ENCODE results near the gene OR5H14.
"Not testable (repeated sequence)": the region's sequence is repeated elsewhere in the genome, so short reads cannot be mapped to it uniquely, and the experiment has no call there.

Gene OR5H14

GRCh38 chr3:98147179-98147578 lies at the start of gene OR5H14:
Gene OR5H14 (plus strand): TSS chr3:98147479. CDS start chr3:98149386, 1,907 bp downstream.
- no peak for DNase-seq (ENCODE audit: extremely low read depth in 1 of 2, low read depth in 1 of 2)

GRCh38 chr3:98099848-98100247 lies 47.4 kb upstream of the OR5H14 start:
- no peak for DNase-seq (ENCODE audit: extremely low read depth in 1 of 2, low read depth in 1 of 2)

- no peak for DNase-seq (ENCODE audit: extremely low read depth in 1 of 2, low read depth in 1 of 2)
Observed at GRCh38 chr3:98108162-98108561, 39.1 kb upstream of the OR5H14 start.

GRCh38 chr3:98109807-98110549 lies 37.3 kb upstream of the OR5H14 start:
- DNase-seq (ENCODE audit: extremely low read depth in 1 of 2, low read depth in 1 of 2): no peak

GRCh38 chr3:98110550-98110908 lies 36.8 kb upstream of the OR5H14 start:
- no peak for DNase-seq (ENCODE audit: extremely low read depth in 1 of 2, low read depth in 1 of 2)

GRCh38 chr3:98114264-98114663 lies 33.0 kb upstream of the OR5H14 start:
- no peak for DNase-seq (ENCODE audit: extremely low read depth in 1 of 2, low read depth in 1 of 2)

GRCh38 chr3:98115717-98116116 lies 31.6 kb upstream of the OR5H14 start:
- no peak for DNase-seq (ENCODE audit: extremely low read depth in 1 of 2, low read depth in 1 of 2)

- no peak for DNase-seq (ENCODE audit: extremely low read depth in 1 of 2, low read depth in 1 of 2)
Observed at GRCh38 chr3:98130421-98130820, 16.9 kb upstream of the OR5H14 start, which contains the start of gene OR5H1. Gene OR5H1 (plus strand): TSS chr3:98130721. CDS start chr3:98132698, 1,977 bp downstream.

GRCh38 chr3:98136631-98137030 lies 10.6 kb upstream of the OR5H14 start:
- DNase-seq (ENCODE audit: extremely low read depth in 1 of 2, low read depth in 1 of 2): no peak

- DNase-seq (ENCODE audit: extremely low read depth in 1 of 2, low read depth in 1 of 2): not testable (repeated sequence)
Observed at GRCh38 chr3:98137826-98138557, 9.3 kb upstream of the OR5H14 start.

- DNase-seq (ENCODE audit: extremely low read depth in 1 of 2, low read depth in 1 of 2): no peak
Observed at GRCh38 chr3:98140531-98140930, 6.7 kb upstream of the OR5H14 start.

GRCh38 chr3:98148751-98149150 lies 1.5 kb downstream of the OR5H14 start:
- no peak for DNase-seq (ENCODE audit: extremely low read depth in 1 of 2, low read depth in 1 of 2)

- not testable (repeated sequence) for DNase-seq (ENCODE audit: extremely low read depth in 1 of 2, low read depth in 1 of 2)
Observed at GRCh38 chr3:98149456-98149855, 2.2 kb downstream of the OR5H14 start.

- DNase-seq (ENCODE audit: extremely low read depth in 1 of 2, low read depth in 1 of 2): no peak
Observed at GRCh38 chr3:98151241-98151640, 4.0 kb downstream of the OR5H14 start.

GRCh38 chr3:98166396-98166795 lies 19.1 kb downstream of the OR5H14 start, which contains the start of gene OR5H15:
Gene OR5H15 (plus strand): TSS chr3:98166696. CDS start chr3:98168700, 2,004 bp downstream.
- DNase-seq (ENCODE audit: extremely low read depth in 1 of 2, low read depth in 1 of 2): no peak

- no peak for DNase-seq (ENCODE audit: extremely low read depth in 1 of 2, low read depth in 1 of 2)
Observed at GRCh38 chr3:98171071-98171470, 23.8 kb downstream of the OR5H14 start.

- no peak for DNase-seq (ENCODE audit: extremely low read depth in 1 of 2, low read depth in 1 of 2)
Observed at GRCh38 chr3:98172621-98173020, 25.3 kb downstream of the OR5H14 start.

GRCh38 chr3:98180319-98180890 lies 33.1 kb downstream of the OR5H14 start:
- no peak for DNase-seq (ENCODE audit: extremely low read depth in 1 of 2, low read depth in 1 of 2)

GRCh38 chr3:98182196-98182595 lies 34.9 kb downstream of the OR5H14 start:
- no peak for DNase-seq (ENCODE audit: extremely low read depth in 1 of 2, low read depth in 1 of 2)

- DNase-seq (ENCODE audit: extremely low read depth in 1 of 2, low read depth in 1 of 2): no peak
Observed at GRCh38 chr3:98185180-98185579, 37.9 kb downstream of the OR5H14 start.

GRCh38 chr3:98188545-98188944 lies 41.3 kb downstream of the OR5H14 start:
- no peak for DNase-seq (ENCODE audit: extremely low read depth in 1 of 2, low read depth in 1 of 2)

- DNase-seq (ENCODE audit: extremely low read depth in 1 of 2, low read depth in 1 of 2): not testable (repeated sequence)
Observed at GRCh38 chr3:98190911-98191310, 43.6 kb downstream of the OR5H14 start.

All from activated CD8-positive, alpha-beta memory T cell treated with anti-CD3 and anti-CD28 coated beads for 1 hour (primary cell).